PC-9 (cell line): ENCODE data around the gene AMBRA1. TPM values are rescaled to one million over a fixed set of nuclear protein-coding genes. Genes with fewer than 3 reads are reported as not detected.

Experiments used
- BruUV-seq: library from RNA; stranded (reverse); fragments of 400-500 nt; replicated peaks from 2 replicates; lab custom pipeline; 2021; lab: Mats Ljungman, UMichigan
- CTCF ChIA-PET: fragments of 300-600 bp; sonication (Branson Sonifier 250); formaldehyde crosslinking; loops from one replicate; lab custom pipeline; 2022; ENCODE audit warnings: antibody characterized with exemption; lab: Charles Lee
- POLR2A ChIA-PET: fragments of 300-600 bp; sonication (Branson Sonifier 250); formaldehyde crosslinking; loops from one replicate; lab custom pipeline; 2022; ENCODE audit warnings: antibody characterized with exemption; ENCODE audit not compliant: unreplicated experiment; lab: Charles Lee
- DNase-seq, 2 experiments: peaks; one replicate each; pipeline versions ENCODE4 v3.0.0 to v3.0.0-alpha.2; 2015 to 2022; ENCODE audit warnings: mixed read lengths in 1 of 2
- H2AFZ ChIP-seq: fragments of 200-600 bp; sonication (generic); 2 replicates; pipeline ENCODE4 v1.8.1; 2017; ENCODE audit warnings: antibody characterized with exemption
- H3F3A ChIP-seq: fragments of 200-600 bp; sonication (generic); 2 replicates; pipeline ENCODE4 v1.8.1; 2017; ENCODE audit warnings: antibody characterized with exemption, mild to moderate bottlenecking, low read depth; ENCODE audit not compliant: insufficient read depth
- H3K27ac ChIP-seq: fragments of 200-600 bp; sonication (generic); 2 replicates; pipeline ENCODE4 v1.6.1; 2016; ENCODE audit warnings: mixed run types
- H3K27me3 ChIP-seq: fragments of 200-600 bp; sonication (generic); 2 replicates; pipeline ENCODE4 v1.6.1; 2016; ENCODE audit warnings: low read depth, mixed run types; ENCODE audit not compliant: insufficient read depth
- H3K36me3 ChIP-seq: fragments of 200-600 bp; sonication (generic); 2 replicates; pipeline ENCODE4 v1.6.1; 2016; ENCODE audit warnings: low read depth, mixed run types
- H3K4me1 ChIP-seq: fragments of 200-600 bp; sonication (generic); replicated peaks from 2 replicates; pipeline ENCODE4 v1.6.1; 2016; ENCODE audit warnings: mixed run types; ENCODE audit not compliant: insufficient read depth
- H3K4me2 ChIP-seq: fragments of 200-600 bp; sonication (generic); 2 replicates; pipeline ENCODE4 v1.6.1; 2017; ENCODE audit warnings: mixed run types
- H3K4me3 ChIP-seq: fragments of 200-600 bp; sonication (generic); 2 replicates; pipeline ENCODE4 v1.6.1; 2016; ENCODE audit warnings: mixed run types
- H3K79me2 ChIP-seq: fragments of 200-600 bp; sonication (generic); 2 replicates; pipeline ENCODE4 v1.6.1; 2017; ENCODE audit warnings: low read depth, mixed run types
- H3K9me2 ChIP-seq: fragments of 200-600 bp; sonication (generic); 2 replicates; pipeline ENCODE4 v1.8.1; 2017; ENCODE audit warnings: mild to moderate bottlenecking; ENCODE audit not compliant: insufficient read depth
- H3K9me3 ChIP-seq: fragments of 200-600 bp; sonication (generic); 2 replicates; pipeline ENCODE4 v1.8.1; 2016; ENCODE audit warnings: low read depth; ENCODE audit not compliant: insufficient read depth
- H4K20me1 ChIP-seq: fragments of 200-600 bp; sonication (generic); 2 replicates; pipeline ENCODE4 v1.8.1; 2017; ENCODE audit not compliant: insufficient read depth
- EZH2 ChIP-seq: fragments of 200-600 bp; sonication (generic); IDR thresholded peaks from 2 replicates; pipeline ENCODE4 v1.8.0; 2017; ENCODE audit warnings: antibody characterized with exemption, low read depth
- intact Hi-C: fragments of 100-400 bp; cut with micrococcal nuclease; formaldehyde crosslinking; loops from one replicate; pipeline ENCODE4 v1.10.0; 2022; ENCODE audit not compliant: unreplicated experiment
- total RNA-seq: library from RNA; stranded (reverse); gene quantifications from 2 replicates; pipeline ENCODE4 v1.2.3, GENCODE V29; 2021
- TF ChIP-seq, protein P1 (sequence below): fragments of 200-600 bp; sonication (generic); conservative IDR thresholded peaks from 2 replicates; pipeline ENCODE4 v1.6.1; 2017; ENCODE audit warnings: mixed run types, antibody characterized with exemption, mild to moderate bottlenecking, moderate library complexity

The AMBRA1 gene
- total RNA-seq, 1 experiment from 2014 or later: 41.4 TPM

DNA sequence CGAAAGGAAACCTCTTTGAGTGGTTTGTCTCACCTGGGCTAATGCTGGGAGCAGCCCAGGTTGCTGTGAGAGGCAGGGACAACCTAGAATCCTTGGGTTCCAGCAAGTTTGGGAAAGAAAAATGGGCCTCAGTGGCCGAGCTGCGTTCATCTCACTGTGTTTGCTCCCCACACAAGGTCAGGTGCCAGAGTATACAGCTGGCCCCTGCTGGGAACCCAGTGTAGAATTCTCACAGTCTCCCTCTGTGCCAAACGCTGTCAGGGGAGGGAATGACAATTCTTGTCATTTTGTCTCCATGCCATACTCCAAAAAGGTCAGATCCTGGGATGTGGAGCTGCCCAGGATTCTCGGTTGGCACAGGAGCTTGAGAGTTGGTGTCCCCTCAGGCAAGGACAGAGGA lies 242.2 kb downstream of the AMBRA1 start:
- TF ChIP-seq, protein P1, sequence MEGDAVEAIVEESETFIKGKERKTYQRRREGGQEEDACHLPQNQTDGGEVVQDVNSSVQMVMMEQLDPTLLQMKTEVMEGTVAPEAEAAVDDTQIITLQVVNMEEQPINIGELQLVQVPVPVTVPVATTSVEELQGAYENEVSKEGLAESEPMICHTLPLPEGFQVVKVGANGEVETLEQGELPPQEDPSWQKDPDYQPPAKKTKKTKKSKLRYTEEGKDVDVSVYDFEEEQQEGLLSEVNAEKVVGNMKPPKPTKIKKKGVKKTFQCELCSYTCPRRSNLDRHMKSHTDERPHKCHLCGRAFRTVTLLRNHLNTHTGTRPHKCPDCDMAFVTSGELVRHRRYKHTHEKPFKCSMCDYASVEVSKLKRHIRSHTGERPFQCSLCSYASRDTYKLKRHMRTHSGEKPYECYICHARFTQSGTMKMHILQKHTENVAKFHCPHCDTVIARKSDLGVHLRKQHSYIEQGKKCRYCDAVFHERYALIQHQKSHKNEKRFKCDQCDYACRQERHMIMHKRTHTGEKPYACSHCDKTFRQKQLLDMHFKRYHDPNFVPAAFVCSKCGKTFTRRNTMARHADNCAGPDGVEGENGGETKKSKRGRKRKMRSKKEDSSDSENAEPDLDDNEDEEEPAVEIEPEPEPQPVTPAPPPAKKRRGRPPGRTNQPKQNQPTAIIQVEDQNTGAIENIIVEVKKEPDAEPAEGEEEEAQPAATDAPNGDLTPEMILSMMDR: no peak
- no peak for TF ChIP-seq EZH2
- no peak for DNase-seq
- no TSS peak for BruUV-seq
- H3K4me3 ChIP-seq: no peak overlapping the region
- CTCF ChIA-PET: no interaction called here
- POLR2A ChIA-PET: interaction anchor here (0.5 to 0.7 kb wide), 2 partner anchors 35 to 420 kb away, joined by 3 to 7 read pairs; no protein-coding TSS in a partner anchor
- no peak overlapping the region for H3K4me2 ChIP-seq
- no peaks in the 10 kb centered on the region for H3K27me3 ChIP-seq
- H3K9me2 ChIP-seq: no peaks in the 10 kb centered on the region
- peaks cover 10% of the 10 kb centered on the region; the same call in 1 of the 2 replicates for H3K36me3 ChIP-seq
- peaks cover 18% of the 10 kb centered on the region for H4K20me1 ChIP-seq
- H2AFZ ChIP-seq: no peak overlapping the region
- H3K27ac ChIP-seq: no peak overlapping the region
- peaks cover 21% of the 10 kb centered on the region for H3K4me1 ChIP-seq
- peaks cover 73% of the 10 kb centered on the region for H3K79me2 ChIP-seq
- intact Hi-C loops: no loop called here
- H3F3A ChIP-seq: no peaks in the 10 kb centered on the region
- no peaks in the 10 kb centered on the region for H3K9me3 ChIP-seq

DNA sequence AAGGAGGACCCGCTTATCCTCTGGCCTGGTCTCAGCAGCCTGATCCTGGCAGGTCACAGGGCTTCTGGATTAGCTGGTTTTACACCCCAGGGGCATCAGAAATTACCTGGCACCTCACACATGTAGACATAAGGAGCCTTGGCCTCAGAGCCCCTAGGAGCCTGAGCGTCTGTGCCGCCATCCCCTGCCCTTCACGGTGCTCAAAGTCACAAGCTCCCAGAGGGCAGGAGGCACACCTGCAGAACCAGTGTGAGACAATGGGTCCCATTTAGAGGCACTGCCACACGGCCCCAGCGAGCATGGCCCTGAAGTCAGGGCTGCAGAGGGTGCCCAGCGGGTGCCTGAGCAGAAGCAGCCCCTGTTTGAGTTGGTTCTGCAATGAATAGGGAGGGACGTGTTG lies 242.7 kb downstream of the AMBRA1 start:
- no peak for DNase-seq
- CTCF ChIA-PET: no interaction called here
- no TSS peak for BruUV-seq
- Histone ChIP-seq H3K4me2 (no peak overlapping the region), H4K20me1 (peaks cover 18% of the 10 kb centered on the region), H3K27me3 (no peaks in the 10 kb centered on the region), H3K36me3 (peaks cover 10% of the 10 kb centered on the region; the same call in 1 of the 2 replicates), H3K4me1 (peaks cover 22% of the 10 kb centered on the region), H3K79me2 (peaks cover 69% of the 10 kb centered on the region), H2AFZ (no peak overlapping the region), H3K9me3 (no peaks in the 10 kb centered on the region), H3K9me2 (no peaks in the 10 kb centered on the region), H3K27ac (no peak overlapping the region), H3F3A (no peaks in the 10 kb centered on the region), H3K4me3 (no peak overlapping the region)
- intact Hi-C loops: no loop called here
- no peak for TF ChIP-seq EZH2
- POLR2A ChIA-PET: no interaction called here

DNA sequence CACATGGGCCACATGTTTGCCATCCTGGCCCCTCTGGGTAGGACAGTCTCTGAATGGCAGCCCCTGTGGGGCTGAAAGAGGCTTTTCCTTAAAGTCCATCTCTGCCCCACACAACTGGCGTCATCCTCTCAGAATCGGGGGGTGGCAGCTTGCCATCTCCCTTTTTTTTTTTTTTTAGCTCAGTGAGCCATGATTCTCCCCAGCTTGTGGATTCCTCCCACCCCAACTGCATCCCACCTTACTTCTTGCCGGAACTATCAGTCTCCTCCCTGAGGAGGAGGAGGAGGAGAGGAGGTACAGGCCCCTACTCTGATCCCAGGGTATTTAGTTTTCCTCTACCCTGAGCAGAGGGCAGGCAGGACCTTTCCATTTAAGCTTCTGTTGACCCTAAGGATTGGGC lies 243.1 kb downstream of the AMBRA1 start:
- ChIA-PET CTCF (no interaction called here), POLR2A (interaction anchor here (0.6 kb wide), 1 partner anchor 300 kb away, joined by 3 read pairs; no protein-coding TSS in a partner anchor)
- H3K79me2 ChIP-seq: peaks cover 64% of the 10 kb centered on the region
- no peak overlapping the region for H2AFZ ChIP-seq
- peaks cover 18% of the 10 kb centered on the region for H4K20me1 ChIP-seq
- H3K36me3 ChIP-seq: peaks cover 10% of the 10 kb centered on the region; the same call in 1 of the 2 replicates
- TF ChIP-seq, protein P1: no peak
- TF ChIP-seq EZH2: no peak
- intact Hi-C loops: no loop called here
- H3K4me1 ChIP-seq: peaks cover 22% of the 10 kb centered on the region
- H3K9me3 ChIP-seq: no peaks in the 10 kb centered on the region
- H3K9me2 ChIP-seq: no peaks in the 10 kb centered on the region
- no TSS peak for BruUV-seq
- H3F3A ChIP-seq: no peaks in the 10 kb centered on the region
- H3K4me3 ChIP-seq: no peak overlapping the region
- H3K27ac ChIP-seq: no peak overlapping the region
- no peak for DNase-seq
- H3K4me2 ChIP-seq: no peak overlapping the region
- no peaks in the 10 kb centered on the region for H3K27me3 ChIP-seq
